HCEC 1CT (cell line): ENCODE data around the gene ATPAF2.

ENCODE experiments used
- DNase-seq: peaks from one replicate; pipeline ENCODE4 v3.0.0-alpha.2; 2017

The ATPAF2 gene

GRCh38 chr17:18039535-18040260 is 730 bp upstream of the ATPAF2 start:
- DNase-seq = peak; percentile 5

GRCh38 chr17:18038149-18038850 is 668 bp downstream of the ATPAF2 start:
- DNase-seq = no peak

- DNase-seq = no peak
Measured at GRCh38 chr17:18037486-18037885, 1.5 kb downstream of the ATPAF2 start.

DNA sequence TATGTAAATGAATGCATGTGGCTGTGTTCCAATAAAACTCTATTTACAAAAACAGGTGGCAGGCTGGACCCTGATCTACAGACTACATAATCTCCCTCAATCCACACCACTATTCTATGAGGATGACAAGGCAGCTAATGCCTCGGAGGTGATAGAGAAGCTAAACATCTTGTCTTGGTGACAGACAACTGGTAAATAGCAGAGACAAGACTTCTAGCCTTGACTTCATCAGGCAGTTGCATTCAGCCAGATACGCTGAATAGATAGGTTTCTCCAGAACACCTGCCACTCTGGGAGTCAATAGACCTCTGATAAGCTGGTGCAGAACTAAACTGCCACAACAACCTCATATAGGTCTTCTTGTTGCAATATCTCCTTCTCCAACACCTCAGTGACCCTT is 3.3 kb downstream of the ATPAF2 start:
- no peak for DNase-seq

DNA sequence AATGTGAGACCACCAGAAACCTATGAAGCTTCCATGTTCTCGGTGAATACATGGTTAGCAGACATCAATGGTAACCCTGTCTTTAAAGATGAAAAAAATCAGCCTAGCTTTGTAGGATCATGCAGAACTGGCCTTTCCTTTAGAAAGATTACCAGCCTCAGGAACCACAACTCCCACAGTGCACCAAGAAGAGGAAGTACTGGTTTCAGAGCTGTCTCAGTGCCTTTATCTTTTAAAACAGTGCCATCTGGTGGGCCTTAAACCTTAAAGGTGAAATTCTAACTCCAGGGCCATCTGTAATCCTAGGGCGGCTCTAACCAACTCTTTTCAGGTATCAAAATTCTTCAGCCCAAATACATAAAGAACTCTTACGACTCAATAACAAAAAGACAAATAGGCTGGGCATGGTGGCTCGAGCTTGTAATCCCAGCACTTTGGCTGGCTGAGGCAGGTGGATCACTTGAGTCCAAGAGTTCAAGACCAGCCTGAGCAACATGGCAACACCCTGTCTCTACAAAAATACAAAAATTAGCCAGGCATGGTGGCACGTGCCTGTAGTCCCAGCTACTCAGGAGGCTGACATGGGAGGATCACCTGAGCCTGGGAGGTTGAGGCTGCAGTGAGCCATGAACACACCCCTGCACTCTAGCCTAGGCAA is 5.4 kb downstream of the ATPAF2 start:
- DNase-seq = peak; percentile 80

GRCh38 chr17:18031955-18032354 is 7.0 kb downstream of the ATPAF2 start:
- peak; percentile 13 for DNase-seq

- no peak for DNase-seq
Measured at GRCh38 chr17:18028952-18029540, 9.9 kb downstream of the ATPAF2 start.

GRCh38 chr17:18028114-18028951 is 10.6 kb downstream of the ATPAF2 start:
- no peak for DNase-seq

DNA sequence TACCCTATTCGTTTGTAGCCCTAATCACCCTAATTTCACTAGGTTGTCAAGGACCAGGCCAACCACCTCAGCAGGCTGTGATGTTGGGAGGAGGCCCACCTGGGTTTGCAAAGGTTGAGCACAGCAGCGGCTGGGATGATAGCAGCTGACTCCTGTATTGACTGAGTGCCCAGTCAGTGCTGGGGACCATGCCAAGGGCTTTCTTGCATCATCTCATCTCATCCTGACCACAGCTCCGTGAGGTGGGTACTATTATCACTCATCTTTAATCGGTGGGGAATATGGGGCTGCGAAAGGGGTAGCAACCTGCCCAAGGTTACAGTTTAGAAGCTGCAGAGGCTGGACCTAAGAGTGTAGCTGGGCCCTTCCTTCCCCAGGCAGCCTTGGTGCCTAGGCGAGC is 11.7 kb downstream of the ATPAF2 start:
- DNase-seq = no peak

GRCh38 chr17:18025945-18026776 is 12.8 kb downstream of the ATPAF2 start:
- DNase-seq = peak; percentile 36

GRCh38 chr17:18025241-18025944 is 13.6 kb downstream of the ATPAF2 start:
- DNase-seq = peak; percentile 73

GRCh38 chr17:18021372-18021771 is 17.6 kb downstream of the ATPAF2 start:
- no peak for DNase-seq

- no peak for DNase-seq
Measured at GRCh38 chr17:18020971-18021370, 18.0 kb downstream of the ATPAF2 start.

DNA sequence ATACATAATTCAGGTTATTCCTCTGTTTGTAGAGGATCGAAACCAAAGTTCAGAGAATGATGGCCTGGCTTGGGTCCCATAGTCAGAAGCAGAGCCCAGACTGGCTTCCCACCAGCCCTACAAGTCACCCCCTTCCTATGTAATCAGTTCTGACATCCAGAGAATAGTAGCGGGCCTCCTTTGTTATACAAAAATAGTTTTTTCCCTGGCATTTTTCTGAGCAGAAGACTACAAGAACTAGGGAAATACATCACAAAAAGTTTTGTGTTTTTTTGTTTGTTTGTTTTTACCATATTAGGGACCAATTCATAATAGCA is 19.2 kb downstream of the ATPAF2 start:
- no peak for DNase-seq

DNA sequence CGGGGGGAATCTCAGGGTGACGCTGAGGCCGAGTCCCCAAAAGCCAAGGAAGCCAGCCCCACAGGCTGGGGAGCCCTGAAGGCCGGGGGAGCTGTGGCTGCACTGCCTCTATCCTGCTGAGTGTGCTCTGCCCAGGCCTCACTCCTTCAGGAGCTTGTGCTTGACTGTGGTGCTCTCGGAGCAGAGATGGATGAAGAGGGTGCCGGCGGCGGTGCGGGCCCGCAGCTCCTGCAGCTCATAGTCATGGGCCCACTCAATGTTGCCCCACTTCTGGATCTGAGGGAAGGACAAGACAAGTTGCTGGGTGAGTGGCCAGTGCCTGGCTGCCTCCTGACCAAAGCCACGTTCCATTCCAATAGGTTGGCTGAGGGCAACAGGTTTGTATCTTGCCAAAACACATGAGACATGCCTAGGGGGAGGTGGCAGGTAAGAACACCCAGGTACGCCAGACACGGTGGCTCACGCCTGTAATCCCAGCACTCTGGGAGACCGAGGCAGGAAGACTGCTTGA is 20.5 kb downstream of the ATPAF2 start:
- DNase-seq = no peak

DNA sequence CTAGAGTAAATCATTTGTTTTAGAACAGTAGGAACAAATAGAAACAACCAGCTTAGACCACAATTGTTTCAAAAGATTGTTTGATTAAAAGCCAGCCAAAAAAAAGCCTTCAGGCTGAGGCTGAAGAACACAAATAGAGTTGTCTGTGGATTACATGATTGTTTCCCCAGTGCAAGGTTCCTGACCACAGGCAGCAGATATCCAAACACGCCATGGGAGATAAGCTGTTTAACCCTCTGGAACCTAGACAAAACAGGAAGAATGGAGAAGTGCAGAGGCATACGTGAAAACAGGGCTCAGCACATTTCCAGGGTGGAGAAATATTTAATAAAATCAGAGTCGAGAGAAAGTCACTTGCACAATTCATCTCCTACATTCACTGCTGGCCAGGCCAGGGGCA is 21.0 kb downstream of the ATPAF2 start:
- DNase-seq = no peak

DNA sequence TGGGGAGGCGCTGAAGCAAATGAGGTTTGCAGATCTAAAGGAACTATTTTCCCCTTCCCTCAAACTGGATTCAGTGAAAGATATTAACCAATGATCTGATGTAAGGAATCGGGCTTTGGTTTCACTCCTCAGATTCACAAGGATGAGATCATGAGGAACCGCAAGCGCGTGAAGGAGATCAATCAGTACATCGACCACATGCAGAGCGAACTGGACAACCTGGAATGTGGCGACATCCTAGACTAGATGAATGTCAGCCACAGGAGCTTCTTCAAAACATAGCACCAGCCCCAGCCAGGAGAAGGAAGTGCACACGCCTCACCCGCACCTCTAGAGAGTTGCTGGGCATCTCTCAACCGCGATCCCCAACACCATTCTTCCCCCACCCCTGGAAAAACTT is 22.5 kb downstream of the ATPAF2 start:
- DNase-seq = no peak

DNA sequence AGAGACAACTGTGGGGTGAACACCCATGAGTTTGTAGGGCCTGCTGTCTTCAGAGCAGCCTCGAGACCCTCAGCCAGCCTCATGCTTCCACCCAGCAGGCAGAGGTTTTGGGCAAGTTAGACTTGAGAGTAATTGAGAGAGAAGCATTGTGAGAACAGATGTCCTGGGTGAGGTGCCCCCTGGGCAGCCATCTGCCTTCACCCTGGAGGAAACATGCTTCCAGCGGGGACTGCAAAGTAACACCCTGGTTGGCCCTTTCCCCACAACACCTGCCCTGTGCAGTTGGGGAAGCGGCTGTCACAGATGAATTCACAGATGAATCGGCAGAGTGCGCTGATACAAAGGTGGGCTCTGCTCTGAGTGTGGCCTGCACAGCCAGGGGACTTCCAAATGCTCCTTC is 23.4 kb downstream of the ATPAF2 start:
- no peak for DNase-seq

- DNase-seq = no peak
Measured at GRCh38 chr17:18014006-18014405, 25.0 kb downstream of the ATPAF2 start.

GRCh38 chr17:18011286-18011685 is 27.7 kb downstream of the ATPAF2 start:
- DNase-seq = no peak
